ENCODE data around the gene OR52L1.

OR52L1 gene

GRCh38 chr11:5992150-5992549 is 5.4 kb upstream of the OR52L1 start:
- WGBS (ENCODE audit: extremely low coverage, insufficient coverage, low lambda C conversion rate): no CpG with 5 or more reads among the region's 3 CpGs
- Histone ChIP-seq H3K36me3 (ENCODE audit: control insufficient read depth, insufficient read depth, low read length) (no peaks in the 10 kb centered on the region), H3K79me1 (ENCODE audit: low read length) (no peaks in the 10 kb centered on the region), H3K9ac (ENCODE audit: low read length) (no peak overlapping the region), H3K27me3 (ENCODE audit: insufficient read depth, low read length, poor library complexity) (no peaks in the 10 kb centered on the region), H2AK5ac (ENCODE audit: low read length) (no peak overlapping the region), H3K4me1 (ENCODE audit: control insufficient read depth, low read depth, low read length) (no peaks in the 10 kb centered on the region), H3K56ac (ENCODE audit: low read length) (no peak overlapping the region), H3K4me2 (ENCODE audit: low read length) (no peak overlapping the region), H3K18ac (ENCODE audit: low read length) (no peak overlapping the region), H3K4me3 (ENCODE audit: low read length) (no peak overlapping the region), H3K27ac (ENCODE audit: low read depth, low read length) (no peak overlapping the region), H2BK5ac (ENCODE audit: low read length) (no peak overlapping the region), H3K23ac (ENCODE audit: low read length) (no peak overlapping the region), H4K5ac (ENCODE audit: low read length) (no peak overlapping the region), H4K8ac (ENCODE audit: low read depth, low read length) (no peak overlapping the region), H3K79me2 (ENCODE audit: control insufficient read depth, insufficient read depth, low read length) (no peaks in the 10 kb centered on the region), H3K4ac (ENCODE audit: low read depth, low read length) (no peak overlapping the region), H2BK15ac (replicated peaks; ENCODE audit: low read depth) (no peak overlapping the region), H2BK120ac (ENCODE audit: low read depth, low read length) (no peak overlapping the region)
- no peak for DNase-seq

GRCh38 chr11:5989203-5989602 is 2.4 kb upstream of the OR52L1 start:
- H3K4me3 ChIP-seq (ENCODE audit: low read length): no peak overlapping the region
- no CpG with 5 or more reads among the region's 4 CpGs for WGBS (ENCODE audit: extremely low coverage, insufficient coverage, low lambda C conversion rate)
- no peak overlapping the region for H2BK120ac ChIP-seq (ENCODE audit: low read depth, low read length)
- no peak overlapping the region for H3K56ac ChIP-seq (ENCODE audit: low read length)
- H2BK5ac ChIP-seq (ENCODE audit: low read length): no peak overlapping the region
- no peak overlapping the region for H4K8ac ChIP-seq (ENCODE audit: low read depth, low read length)
- H3K23ac ChIP-seq (ENCODE audit: low read length): no peak overlapping the region
- no peak overlapping the region for H2AK5ac ChIP-seq (ENCODE audit: low read length)
- no peaks in the 10 kb centered on the region for H3K79me2 ChIP-seq (ENCODE audit: control insufficient read depth, insufficient read depth, low read length)
- H3K79me1 ChIP-seq (ENCODE audit: low read length): no peaks in the 10 kb centered on the region
- H3K18ac ChIP-seq (ENCODE audit: low read length): no peak overlapping the region
- no peaks in the 10 kb centered on the region for H3K4me1 ChIP-seq (ENCODE audit: control insufficient read depth, low read depth, low read length)
- no peak overlapping the region for H3K4me2 ChIP-seq (ENCODE audit: low read length)
- no peak overlapping the region for H3K27ac ChIP-seq (ENCODE audit: low read depth, low read length)
- H2BK15ac ChIP-seq (replicated peaks; ENCODE audit: low read depth): no peak overlapping the region
- no peak overlapping the region for H3K4ac ChIP-seq (ENCODE audit: low read depth, low read length)
- no peak for DNase-seq
- H3K27me3 ChIP-seq (ENCODE audit: insufficient read depth, low read length, poor library complexity): no peaks in the 10 kb centered on the region
- H3K9ac ChIP-seq (ENCODE audit: low read length): no peak overlapping the region
- H3K36me3 ChIP-seq (ENCODE audit: control insufficient read depth, insufficient read depth, low read length): no peaks in the 10 kb centered on the region
- no peak overlapping the region for H4K5ac ChIP-seq (ENCODE audit: low read length)

- Histone ChIP-seq H3K4me3 (ENCODE audit: low read length) (no peak overlapping the region), H2BK120ac (ENCODE audit: low read depth, low read length) (no peak overlapping the region), H3K23ac (ENCODE audit: low read length) (no peak overlapping the region), H3K18ac (ENCODE audit: low read length) (no peak overlapping the region), H4K5ac (ENCODE audit: low read length) (no peak overlapping the region), H3K9ac (ENCODE audit: low read length) (no peak overlapping the region), H3K27me3 (ENCODE audit: insufficient read depth, low read length, poor library complexity) (no peaks in the 10 kb centered on the region), H3K79me1 (ENCODE audit: low read length) (no peaks in the 10 kb centered on the region), H2BK15ac (replicated peaks; ENCODE audit: low read depth) (no peak overlapping the region), H3K36me3 (ENCODE audit: control insufficient read depth, insufficient read depth, low read length) (no peaks in the 10 kb centered on the region), H3K79me2 (ENCODE audit: control insufficient read depth, insufficient read depth, low read length) (no peaks in the 10 kb centered on the region), H4K8ac (ENCODE audit: low read depth, low read length) (no peak overlapping the region), H3K4me1 (ENCODE audit: control insufficient read depth, low read depth, low read length) (no peaks in the 10 kb centered on the region), H2BK5ac (ENCODE audit: low read length) (no peak overlapping the region), H2AK5ac (ENCODE audit: low read length) (no peak overlapping the region), H3K27ac (ENCODE audit: low read depth, low read length) (no peak overlapping the region), H3K56ac (ENCODE audit: low read length) (no peak overlapping the region), H3K4ac (ENCODE audit: low read depth, low read length) (no peak overlapping the region), H3K4me2 (ENCODE audit: low read length) (no peak overlapping the region)
- no CpG with 5 or more reads among the region's 1 CpG for whole genome bisulfite sequencing (ENCODE audit: extremely low coverage, insufficient coverage, low lambda C conversion rate)
- DNase-seq: peak; percentile 6
Measured at GRCh38 chr11:5983443-5983842, 3.3 kb downstream of the OR52L1 start.

- H2BK5ac ChIP-seq (ENCODE audit: low read length): no peak overlapping the region
- no peak overlapping the region for H2BK15ac ChIP-seq (replicated peaks; ENCODE audit: low read depth)
- no peak overlapping the region for H3K4me3 ChIP-seq (ENCODE audit: low read length)
- H3K27ac ChIP-seq (ENCODE audit: low read depth, low read length): no peak overlapping the region
- H3K4me1 ChIP-seq (ENCODE audit: control insufficient read depth, low read depth, low read length): no peaks in the 10 kb centered on the region
- DNase-seq: no peak
- no peak overlapping the region for H3K23ac ChIP-seq (ENCODE audit: low read length)
- H3K4ac ChIP-seq (ENCODE audit: low read depth, low read length): no peak overlapping the region
- no peak overlapping the region for H4K8ac ChIP-seq (ENCODE audit: low read depth, low read length)
- no peak overlapping the region for H3K4me2 ChIP-seq (ENCODE audit: low read length)
- H3K27me3 ChIP-seq (ENCODE audit: insufficient read depth, low read length, poor library complexity): no peaks in the 10 kb centered on the region
- H2AK5ac ChIP-seq (ENCODE audit: low read length): no peak overlapping the region
- H3K79me2 ChIP-seq (ENCODE audit: control insufficient read depth, insufficient read depth, low read length): no peaks in the 10 kb centered on the region
- H3K36me3 ChIP-seq (ENCODE audit: control insufficient read depth, insufficient read depth, low read length): no peaks in the 10 kb centered on the region
- H4K5ac ChIP-seq (ENCODE audit: low read length): no peak overlapping the region
- H3K18ac ChIP-seq (ENCODE audit: low read length): no peak overlapping the region
- H3K56ac ChIP-seq (ENCODE audit: low read length): no peak overlapping the region
- no peak overlapping the region for H2BK120ac ChIP-seq (ENCODE audit: low read depth, low read length)
- H3K9ac ChIP-seq (ENCODE audit: low read length): no peak overlapping the region
- no CpG with 5 or more reads among the region's 1 CpG for WGBS (ENCODE audit: extremely low coverage, insufficient coverage, low lambda C conversion rate)
- no peaks in the 10 kb centered on the region for H3K79me1 ChIP-seq (ENCODE audit: low read length)
Measured at GRCh38 chr11:5973530-5973929, 13.3 kb downstream of the OR52L1 start.

GRCh38 chr11:5968394-5968793 is 18.4 kb downstream of the OR52L1 start, which contains the start of gene OR56A5:
Gene OR56A5, minus strand, starts transcription at chr11:5968494. Its CDS starts 0 bp downstream, at chr11:5968494.
- Histone ChIP-seq H3K4ac (ENCODE audit: low read depth, low read length) (no peak within 1 kb of the TSS), H2BK120ac (ENCODE audit: low read depth, low read length) (no peak within 1 kb of the TSS), H4K5ac (ENCODE audit: low read length) (no peak within 1 kb of the TSS), H2AK5ac (ENCODE audit: low read length) (no peak within 1 kb of the TSS), H3K27me3 (ENCODE audit: insufficient read depth, low read length, poor library complexity) (no peaks in the 10 kb centered on the region), H3K9ac (ENCODE audit: low read length) (no peak within 1 kb of the TSS), H3K79me1 (ENCODE audit: low read length) (no peaks in the 10 kb centered on the region), H3K79me2 (ENCODE audit: control insufficient read depth, insufficient read depth, low read length) (no peaks in the 10 kb centered on the region), H3K23ac (ENCODE audit: low read length) (no peak within 1 kb of the TSS), H4K8ac (ENCODE audit: low read depth, low read length) (no peak within 1 kb of the TSS), H3K27ac (ENCODE audit: low read depth, low read length) (no peak within 1 kb of the TSS), H2BK5ac (ENCODE audit: low read length) (no peak within 1 kb of the TSS), H3K4me1 (ENCODE audit: control insufficient read depth, low read depth, low read length) (no peaks in the 10 kb centered on the region), H2BK15ac (replicated peaks; ENCODE audit: low read depth) (no peak within 1 kb of the TSS), H3K4me3 (ENCODE audit: low read length) (no peak within 1 kb of the TSS), H3K4me2 (ENCODE audit: low read length) (no peak within 1 kb of the TSS), H3K36me3 (ENCODE audit: control insufficient read depth, insufficient read depth, low read length) (no peaks in the 10 kb centered on the region), H3K18ac (ENCODE audit: low read length) (no peak within 1 kb of the TSS), H3K56ac (ENCODE audit: low read length) (no peak within 1 kb of the TSS)
- no peak for DNase-seq

GRCh38 chr11:5967708-5968107 is 19.1 kb downstream of the OR52L1 start:
- no peak overlapping the region for H3K4me2 ChIP-seq (ENCODE audit: low read length)
- no peak overlapping the region for H2BK5ac ChIP-seq (ENCODE audit: low read length)
- H3K79me2 ChIP-seq (ENCODE audit: control insufficient read depth, insufficient read depth, low read length): no peaks in the 10 kb centered on the region
- no peak overlapping the region for H3K18ac ChIP-seq (ENCODE audit: low read length)
- no peaks in the 10 kb centered on the region for H3K27me3 ChIP-seq (ENCODE audit: insufficient read depth, low read length, poor library complexity)
- no CpG with 5 or more reads among the region's 3 CpGs for WGBS (ENCODE audit: extremely low coverage, insufficient coverage, low lambda C conversion rate)
- H2BK120ac ChIP-seq (ENCODE audit: low read depth, low read length): no peak overlapping the region
- no peak overlapping the region for H3K56ac ChIP-seq (ENCODE audit: low read length)
- H3K79me1 ChIP-seq (ENCODE audit: low read length): no peaks in the 10 kb centered on the region
- no peak overlapping the region for H3K4me3 ChIP-seq (ENCODE audit: low read length)
- H4K5ac ChIP-seq (ENCODE audit: low read length): no peak overlapping the region
- no peak overlapping the region for H2AK5ac ChIP-seq (ENCODE audit: low read length)
- no peak for DNase-seq
- H3K36me3 ChIP-seq (ENCODE audit: control insufficient read depth, insufficient read depth, low read length): no peaks in the 10 kb centered on the region
- H3K9ac ChIP-seq (ENCODE audit: low read length): no peak overlapping the region
- no peak overlapping the region for H2BK15ac ChIP-seq (replicated peaks; ENCODE audit: low read depth)
- H3K4me1 ChIP-seq (ENCODE audit: control insufficient read depth, low read depth, low read length): no peaks in the 10 kb centered on the region
- H3K27ac ChIP-seq (ENCODE audit: low read depth, low read length): no peak overlapping the region
- H4K8ac ChIP-seq (ENCODE audit: low read depth, low read length): no peak overlapping the region
- H3K4ac ChIP-seq (ENCODE audit: low read depth, low read length): no peak overlapping the region
- no peak overlapping the region for H3K23ac ChIP-seq (ENCODE audit: low read length)

Data from mesendoderm (in vitro differentiated cells).